HuH-7 (cell line): ENCODE data around the gene DOK7.

ENCODE experiments used
- DNase-seq: peaks from one replicate; pipeline ENCODE4 v3.0.0; 2011; ENCODE audit warnings: low spot score

DOK7 gene

DNA sequence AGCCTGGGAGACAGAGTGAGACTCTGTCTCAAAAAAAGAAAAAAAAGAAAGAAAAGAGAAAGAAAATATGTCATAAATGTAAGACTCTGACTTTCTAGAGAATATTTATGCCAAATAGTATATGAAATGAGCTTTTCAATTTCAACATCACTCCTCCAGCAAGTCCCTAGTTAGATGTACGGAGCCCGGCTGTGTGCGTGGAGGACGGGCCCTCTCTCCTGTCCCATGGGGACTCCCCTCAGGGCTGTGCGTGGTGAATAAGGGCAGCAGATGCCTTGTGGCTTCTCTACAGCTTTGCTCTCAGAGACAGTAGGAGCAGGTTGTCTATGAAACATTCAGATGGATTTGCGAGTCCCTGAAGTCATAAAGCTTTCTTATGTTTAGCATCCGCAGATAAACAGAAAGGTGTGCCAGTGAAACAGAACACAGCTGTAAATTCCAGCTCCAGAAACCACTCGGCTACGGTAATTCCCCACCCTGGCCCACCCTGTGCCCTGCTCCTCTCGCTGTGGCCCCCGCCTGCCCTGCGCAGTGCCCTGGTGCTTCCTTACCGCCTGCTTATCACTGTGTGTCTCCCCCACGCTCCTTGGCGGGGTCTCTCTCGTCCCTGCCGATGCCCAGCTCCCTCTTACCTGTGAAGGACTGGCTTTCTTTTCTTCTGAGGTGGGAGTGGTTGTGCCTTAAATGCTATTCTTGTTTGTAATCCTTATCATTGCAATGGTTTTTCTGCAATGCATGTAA is 35.2 kb upstream of the DOK7 start:
- no peak for DNase-seq

DNA sequence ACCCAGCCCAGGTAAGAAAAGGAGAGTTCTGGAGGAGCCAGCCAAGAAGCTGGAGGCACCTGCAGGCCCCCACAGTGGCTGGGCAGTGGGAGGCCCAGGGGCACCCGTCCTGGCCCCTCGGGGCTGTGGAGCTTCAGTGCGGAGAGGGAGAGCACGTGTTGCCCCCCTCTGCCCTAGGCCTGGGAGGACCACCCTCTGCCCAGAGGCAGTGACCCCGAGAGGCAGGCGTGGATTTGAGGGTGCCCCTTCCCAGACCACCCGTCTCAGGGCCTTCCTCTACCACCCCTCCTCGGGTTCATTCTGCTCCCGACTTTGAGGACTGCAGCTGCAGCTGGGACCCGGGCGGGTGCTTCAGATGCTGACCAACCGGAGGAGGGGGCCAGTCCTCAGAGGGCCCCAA is 33.5 kb upstream of the DOK7 start:
- no peak for DNase-seq

DNA sequence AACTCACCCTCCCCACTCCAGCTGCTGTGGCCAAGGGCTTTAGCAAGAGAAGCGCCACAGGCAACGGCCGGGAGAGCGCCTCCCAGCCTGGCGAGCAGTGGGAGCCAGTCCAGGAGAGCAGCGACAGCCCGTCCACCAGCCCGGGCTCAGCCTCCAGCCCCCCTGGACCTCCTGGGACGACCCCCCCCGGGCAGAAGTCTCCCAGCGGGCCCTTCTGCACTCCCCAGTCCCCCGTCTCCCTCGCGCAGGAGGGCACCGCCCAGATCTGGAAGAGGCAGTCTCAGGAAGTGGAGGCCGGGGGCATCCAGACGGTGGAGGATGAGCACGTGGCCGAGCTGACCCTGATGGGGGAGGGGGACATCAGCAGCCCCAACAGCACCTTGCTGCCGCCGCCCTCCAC is 32.6 kb upstream of the DOK7 start:
- DNase-seq, result no peak

DNA sequence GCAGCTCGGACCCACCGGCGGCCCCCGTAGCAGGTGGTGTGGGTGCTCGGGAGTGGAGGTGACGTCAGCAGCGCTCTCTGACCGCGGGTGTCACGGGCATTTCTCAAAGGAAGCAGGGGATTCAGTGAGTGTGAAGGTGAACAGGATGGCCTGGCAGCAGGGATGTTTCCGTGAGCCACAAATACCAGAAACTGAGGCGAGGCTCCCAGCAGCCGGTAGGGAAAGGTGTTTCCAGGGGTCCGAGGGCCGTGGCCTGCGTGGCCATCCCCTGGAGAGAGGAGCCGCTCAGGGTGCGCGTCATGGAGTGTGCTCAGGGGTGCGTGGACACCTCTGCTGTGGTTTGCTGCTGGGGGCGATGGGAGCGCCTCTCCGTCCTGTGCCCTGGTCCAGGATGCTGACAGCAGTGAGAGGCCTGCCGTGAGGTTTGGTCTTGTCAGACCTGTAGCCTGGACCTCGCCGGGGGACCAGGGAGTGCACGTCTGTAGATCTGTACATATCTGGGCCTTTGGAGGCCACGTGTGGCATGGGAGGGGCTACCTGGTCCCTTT is 31.6 kb upstream of the DOK7 start:
- no peak for DNase-seq

DNA sequence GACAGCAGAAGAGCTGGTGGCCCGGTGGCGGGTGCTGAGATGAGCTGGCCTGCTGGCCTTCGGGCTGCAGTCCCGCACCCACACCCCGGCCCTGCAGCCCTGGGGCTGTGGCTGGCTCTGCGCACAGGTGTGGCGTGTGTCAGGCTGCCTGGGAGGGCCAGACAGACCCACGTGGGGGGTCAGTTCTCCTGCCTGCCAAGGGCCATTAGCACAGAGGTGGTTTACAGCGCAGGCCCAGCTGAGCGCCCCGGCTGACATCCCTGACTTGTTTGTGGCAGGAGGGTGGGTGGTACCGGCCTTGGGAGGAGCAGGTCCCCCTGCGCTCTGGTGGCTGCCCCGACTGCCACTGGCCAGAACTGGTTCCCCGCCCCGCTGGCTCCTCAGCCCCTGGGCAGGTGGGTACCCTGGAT is 30.7 kb upstream of the DOK7 start:
- no peak for DNase-seq

DNA sequence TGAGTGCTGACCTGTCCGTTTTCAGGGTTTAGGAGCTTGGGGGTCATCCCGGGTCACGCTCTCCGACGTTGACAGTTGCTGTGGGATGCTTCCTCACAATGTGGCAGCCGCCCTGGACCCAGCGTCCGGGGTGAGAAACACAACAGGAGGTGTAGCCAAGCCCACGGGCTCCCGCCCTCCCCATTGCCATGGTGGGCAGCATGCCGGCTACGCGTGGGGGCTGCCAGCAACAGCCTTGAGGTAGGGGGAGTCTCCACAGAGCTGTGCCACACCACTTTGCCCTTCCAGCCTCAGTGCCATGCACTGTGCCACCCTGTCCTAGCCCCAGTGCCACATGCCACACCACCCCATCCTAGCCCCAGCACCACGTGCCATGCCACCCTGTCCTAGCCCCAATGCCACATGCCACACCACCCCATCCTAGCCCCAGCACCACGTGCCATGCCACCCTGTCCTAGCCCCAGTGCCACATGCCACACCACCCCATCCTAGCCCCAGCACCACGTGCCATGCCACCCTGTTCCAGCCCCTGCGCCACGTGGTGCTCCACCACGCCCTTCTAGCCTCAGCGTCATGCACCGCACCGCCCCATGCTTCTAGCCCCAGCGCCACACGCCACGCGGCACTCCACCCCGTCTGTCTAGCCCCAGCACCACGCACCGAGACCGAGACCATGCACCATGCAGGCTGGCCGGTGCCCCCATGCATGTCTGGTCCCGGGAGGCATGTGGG is 29.8 kb upstream of the DOK7 start:
- DNase-seq, result no peak

DNA sequence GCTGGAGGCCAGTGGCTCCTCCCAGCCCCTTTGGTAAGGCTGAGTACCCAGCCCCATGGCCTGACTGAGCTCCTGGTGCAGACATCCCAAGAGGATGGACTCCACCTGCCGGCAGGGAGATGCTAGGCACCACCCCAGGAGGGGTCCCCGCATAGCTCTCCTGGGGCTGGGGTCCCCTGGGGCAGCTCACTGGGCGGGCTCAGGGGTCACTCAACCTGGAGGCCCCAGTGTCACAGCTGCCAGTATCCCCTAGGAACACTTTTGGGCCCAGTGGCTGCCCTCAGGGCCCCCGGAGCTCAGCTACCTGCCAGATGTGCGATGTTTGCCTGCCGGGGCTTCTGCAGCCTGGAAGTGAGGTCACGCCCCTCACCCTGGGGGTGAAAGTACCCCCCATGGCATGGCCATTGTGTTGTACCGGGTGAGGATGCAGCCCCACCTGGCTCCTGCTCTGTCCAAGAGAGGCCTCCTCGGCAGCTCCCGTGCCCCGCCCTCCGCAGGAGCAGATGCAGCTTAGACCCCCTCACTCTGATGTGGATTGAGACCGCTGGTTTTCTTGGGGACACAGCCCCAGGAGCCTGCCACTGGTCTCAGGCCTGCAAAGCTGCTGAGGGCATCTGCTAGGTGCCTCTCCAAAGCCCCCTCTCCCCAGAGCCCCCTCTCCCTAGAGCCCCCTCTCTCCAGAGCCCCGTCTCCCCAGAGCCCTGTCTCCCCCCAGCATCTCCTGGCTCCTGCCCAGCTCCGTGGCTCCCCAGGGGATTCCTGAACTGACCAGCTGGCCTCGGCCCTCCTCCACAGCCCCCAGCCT is 28.0 kb upstream of the DOK7 start:
- no peak for DNase-seq

DNA sequence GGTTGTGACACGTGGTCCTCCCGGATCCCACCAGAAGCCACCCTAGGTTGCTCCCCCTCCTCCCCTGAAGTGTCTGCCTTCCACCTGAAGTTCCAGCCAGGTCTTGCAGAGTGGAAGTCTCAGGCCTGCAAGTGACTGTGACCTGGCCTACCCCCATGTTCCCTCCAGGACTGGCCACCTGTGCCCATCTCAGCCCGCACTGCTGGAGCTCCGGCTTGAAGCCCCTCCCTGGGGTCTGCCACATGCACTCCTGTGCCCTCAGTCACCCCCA is 27.5 kb upstream of the DOK7 start:
- DNase-seq, result no peak

DNA sequence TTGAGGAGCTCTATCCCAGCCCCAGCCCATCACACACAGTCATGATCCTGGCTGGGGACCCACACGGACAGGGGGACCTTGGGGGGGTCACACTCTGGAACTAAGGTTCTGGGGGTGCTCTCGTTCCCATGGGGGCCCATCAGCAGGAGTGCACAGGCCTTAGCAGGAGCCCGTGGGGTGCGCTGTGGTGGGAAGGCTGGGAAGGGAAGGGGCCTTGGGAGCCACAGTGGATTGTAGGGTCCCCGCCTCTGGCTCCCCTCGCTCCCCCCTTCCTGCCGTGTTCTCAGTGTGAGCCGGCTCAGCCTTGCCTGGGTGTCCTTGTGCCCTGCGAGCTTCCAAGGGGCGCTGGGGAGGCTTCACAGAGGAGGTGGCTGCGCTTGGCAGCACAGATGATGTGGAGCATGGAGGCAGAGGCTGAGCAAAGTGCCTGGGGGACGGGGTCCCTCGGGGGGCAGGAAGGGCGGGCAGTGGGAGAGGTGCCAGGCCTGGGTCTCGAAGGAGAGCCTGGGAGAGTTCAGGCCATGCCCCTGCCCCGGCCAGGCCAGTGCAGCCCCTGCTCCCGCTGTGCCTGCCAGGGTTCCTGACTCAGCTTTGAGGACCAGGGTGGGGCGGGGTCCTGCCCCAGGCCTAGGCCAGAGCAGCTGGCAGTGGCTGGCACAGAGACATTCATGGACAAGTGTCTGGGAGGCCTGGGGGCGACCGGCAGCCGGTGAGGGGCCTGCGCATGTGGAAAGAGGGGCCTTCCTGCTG is 26.9 kb upstream of the DOK7 start:
- no peak for DNase-seq

DNA sequence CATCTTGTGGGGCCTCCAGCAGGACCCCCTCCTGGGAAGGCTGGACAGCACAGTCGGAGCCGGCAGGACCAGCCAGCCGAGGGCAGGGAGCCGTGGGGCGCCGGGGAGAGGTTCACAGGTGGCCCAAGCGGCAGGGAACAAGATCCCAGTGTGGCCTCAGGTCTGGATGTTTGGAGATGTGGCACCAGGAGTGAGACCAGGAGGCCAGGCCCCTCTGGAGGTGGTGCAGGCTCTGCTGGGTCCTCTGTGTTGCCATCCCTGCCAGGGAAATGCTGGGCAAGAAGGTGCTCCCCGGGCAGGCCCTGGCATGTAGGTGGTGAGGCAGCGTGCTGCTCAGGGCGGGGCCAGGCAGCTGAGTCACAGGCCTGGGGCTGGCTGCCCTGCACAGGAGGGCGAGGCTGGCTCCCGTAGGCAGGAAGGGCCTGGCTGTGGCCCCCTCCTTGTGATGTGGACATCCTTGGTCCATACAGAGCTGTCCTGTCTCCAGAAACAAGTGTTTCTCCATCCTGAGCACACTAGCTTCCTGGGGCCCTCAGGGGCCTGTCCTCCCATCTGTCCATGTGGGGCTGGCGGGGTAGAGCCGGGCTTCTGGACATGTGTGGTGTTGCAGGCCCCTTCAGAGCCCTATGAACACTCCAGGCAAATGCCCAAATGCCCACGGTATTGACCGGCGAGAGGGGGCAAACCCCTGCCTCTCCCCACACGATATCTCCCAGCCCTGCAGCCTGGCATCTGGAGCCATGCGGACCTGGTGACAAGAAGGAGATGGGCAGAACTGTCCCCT is 26.1 kb upstream of the DOK7 start:
- no peak for DNase-seq

DNA sequence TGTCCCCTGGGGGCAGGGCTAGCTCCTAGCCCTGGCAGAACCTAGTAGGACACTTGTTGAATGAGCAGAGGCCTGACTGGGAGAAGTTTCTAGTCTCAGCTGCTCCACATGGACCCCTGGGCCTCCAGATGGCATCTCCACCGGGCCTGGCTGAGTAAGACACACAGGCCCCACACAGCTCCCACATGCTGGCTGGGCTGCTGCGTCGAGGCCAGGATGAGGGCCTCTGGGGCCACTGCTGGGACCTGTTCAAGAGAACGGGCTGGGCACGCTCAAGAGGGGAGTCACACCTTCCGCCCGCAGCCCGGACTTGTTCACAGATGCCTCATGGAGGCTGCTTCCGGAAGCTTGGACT is 25.5 kb upstream of the DOK7 start:
- DNase-seq, result no peak

DNA sequence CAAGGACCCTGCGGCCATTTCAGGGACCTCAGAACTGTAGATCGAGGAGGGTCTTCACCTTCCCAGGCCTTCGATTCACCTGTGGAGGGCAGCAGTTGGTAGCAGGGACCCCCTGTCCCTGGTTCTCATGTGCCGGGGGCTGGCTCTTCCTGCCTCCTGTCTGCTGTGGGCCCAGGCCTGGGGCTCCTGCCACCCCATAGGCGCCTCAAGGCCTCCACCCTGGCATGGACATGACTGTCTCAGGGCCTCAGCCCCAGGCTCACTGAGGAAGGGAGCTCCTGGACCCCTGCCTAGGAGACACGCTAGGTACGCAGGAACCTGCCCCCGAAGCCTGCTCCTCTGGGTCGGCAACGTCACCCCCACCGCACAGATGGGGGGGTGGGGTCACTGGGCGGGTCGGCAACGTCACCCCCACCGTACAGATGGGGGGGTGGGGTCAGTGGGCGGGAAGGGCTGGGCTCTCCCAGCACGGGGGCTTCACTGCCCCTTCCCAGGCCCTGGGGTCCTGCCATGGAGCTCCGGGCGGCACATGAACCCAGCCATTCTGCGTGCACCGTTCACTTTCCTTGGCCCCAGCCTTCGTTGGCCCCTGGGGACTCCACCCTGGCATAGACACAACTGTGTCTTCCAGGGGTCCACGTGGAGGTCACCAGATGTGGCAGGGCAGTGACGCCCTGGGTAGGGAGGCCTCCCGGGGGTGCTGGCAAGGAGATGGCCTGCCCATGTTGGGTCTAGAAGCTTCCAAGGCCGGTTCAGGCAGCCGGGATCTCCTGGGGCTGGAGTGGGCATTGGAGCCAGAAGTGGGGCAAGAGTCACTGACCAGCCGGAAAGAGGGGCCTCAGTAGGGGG is 24.9 kb upstream of the DOK7 start:
- no peak for DNase-seq

DNA sequence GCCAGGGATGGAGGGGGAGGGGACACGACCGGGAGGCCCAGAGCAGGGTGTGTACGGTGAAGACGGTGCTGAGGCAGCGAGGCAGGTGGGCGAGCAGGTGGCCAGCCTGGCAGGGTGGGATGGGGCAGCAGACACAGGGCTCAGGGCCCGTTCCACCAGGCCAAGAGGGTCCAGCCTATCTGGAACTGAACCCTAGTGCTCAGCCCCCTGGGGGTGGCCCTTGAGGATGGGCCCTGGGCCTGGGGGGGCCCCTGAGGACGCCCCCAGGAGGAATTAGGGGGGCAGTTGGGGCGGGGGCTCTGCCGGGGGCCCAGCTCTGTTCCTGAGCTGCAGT is 24.3 kb upstream of the DOK7 start:
- no peak for DNase-seq

DNA sequence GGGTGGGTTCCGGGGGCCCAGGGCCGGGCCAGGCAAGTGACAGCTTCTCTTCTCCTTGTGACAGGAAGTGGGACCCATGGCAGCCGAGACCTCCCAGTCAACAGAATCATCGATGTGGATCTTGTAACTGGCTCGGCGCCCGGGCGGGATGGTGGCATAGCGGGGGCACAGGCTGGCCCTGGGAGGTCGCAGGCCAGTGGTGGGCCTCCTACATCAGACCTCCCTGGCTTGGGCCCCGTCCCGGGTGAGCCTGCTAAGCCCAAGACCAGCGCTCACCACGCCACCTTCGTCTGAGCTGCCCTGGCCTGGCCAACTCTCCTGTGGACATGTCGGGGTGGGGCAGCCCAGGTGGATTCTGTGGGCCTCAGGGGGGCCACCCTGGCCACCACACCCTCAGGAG is 23.7 kb upstream of the DOK7 start:
- DNase-seq, result no peak

DNA sequence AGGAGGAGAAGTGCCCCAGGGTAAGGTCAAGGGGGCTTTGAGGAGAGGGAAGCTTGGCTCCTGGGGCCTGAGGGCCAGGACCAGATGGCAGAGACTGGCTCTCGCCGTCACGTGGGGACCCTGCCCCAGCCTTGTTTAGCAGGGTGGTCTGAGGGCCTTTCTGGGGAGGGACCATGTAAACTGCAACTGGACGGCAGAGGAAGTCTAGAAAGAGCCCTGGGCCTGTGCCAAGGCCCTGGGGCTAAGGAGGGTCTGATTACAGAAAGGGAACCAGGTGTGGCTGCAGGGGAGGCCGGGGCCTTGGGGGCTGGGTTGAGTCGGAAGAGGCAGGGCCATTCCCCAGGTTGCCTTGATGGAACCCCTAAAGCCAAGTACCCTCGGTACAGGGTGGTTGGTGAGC is 23.1 kb upstream of the DOK7 start:
- no peak for DNase-seq

DNA sequence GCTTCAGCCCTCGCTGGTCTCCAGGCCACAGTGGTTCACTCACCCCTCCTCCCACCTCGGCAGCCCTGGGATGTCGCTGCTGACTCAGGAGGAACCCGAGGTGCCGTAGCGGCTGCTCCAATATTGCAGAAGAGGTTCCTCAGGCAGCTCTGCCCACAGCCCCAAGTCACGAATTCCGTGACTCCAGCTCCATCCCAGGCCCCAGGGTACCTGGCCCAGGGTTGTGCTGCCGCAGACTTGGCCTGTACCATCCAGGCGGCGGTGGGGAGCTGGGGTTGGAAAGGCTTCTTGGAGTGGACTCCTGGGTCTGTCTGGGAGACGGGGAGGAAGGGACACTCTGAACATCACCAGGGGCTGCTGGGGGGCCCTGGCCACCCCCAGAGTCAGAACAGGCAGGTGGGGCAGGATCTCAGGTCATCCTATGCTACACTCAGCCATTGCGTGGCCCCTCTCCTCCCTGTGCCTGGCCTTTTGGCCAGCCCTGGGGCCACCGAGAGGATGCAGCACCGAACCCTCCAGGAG is 22.1 kb upstream of the DOK7 start:
- no peak for DNase-seq

DNA sequence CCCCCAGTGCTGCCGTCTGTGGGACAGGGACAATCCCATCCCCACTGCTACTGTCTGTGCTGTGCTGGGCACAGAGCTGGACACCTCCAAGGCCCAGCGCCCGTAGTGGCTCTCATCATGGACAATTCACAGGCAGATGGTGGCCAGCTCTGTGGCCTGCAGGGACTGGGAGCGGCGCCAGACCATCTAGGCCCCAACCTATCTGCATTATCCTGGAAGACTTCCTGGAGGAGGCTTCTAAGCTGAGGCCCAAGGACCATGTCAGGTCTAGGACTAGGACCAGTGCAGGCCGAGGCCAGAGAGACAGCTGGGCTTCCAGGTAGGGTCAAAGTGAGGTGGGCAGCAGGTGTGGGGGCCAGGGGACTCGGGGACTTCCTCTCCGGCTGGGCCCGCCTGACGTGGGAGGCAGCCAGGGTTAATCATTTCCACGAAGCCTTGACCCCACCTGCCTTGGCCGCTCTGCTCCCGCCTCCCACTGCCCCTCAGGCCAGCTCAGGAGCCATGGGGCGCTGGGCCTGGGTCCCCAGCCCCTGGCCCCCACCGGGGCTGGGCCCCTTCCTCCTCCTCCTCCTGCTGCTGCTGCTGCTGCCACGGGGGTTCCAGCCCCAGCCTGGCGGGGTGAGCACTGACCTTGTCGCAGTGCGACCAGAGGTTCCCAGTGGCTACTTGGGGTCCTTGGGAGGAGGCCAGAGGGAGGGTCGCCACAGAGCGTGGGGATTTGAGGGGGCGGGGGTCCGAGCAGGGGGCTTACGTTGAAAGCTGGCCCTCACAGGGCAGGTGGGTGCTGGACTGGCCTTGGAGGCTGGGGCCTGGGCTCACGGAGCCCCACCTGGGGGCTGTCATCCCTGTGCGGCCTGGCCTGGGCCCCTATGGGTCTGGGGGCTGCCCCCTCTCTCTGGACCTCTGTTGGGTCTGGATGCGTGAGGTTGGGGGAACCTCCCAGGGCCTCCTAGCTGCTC is 21.3 kb upstream of the DOK7 start, which contains the start of gene HGFAC:
HGFAC (plus strand) TSS at position 468 of the 959 bp plus-strand sequence; CDS start at position 502, 34 bp downstream.
- DNase-seq, result no peak

DNA sequence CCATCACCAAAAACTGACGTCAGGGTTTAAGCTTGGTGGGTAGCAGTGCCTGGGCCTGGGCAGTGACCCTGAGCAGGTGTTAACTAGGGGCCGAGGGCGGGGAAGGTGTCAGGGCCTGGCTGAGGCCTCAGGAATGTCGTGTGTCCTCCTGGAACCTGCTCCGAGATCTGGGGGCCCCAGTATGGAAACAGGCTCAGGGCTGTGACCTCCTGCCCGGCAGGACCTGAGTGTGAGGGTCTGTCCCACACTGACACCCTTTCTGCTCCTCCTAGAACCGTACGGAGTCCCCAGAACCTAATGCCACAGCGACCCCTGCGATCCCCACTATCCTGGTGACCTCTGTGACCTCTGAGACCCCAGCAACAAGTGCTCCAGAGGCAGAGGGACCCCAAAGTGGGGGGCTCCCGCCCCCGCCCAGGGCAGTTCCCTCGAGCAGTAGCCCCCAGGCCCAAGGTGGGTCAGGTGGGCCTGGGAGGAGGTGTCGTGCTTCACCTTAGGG is 20.6 kb upstream of the DOK7 start:
- no peak for DNase-seq
